ENCODE measurements around the gene ZNF766.

DNA sequence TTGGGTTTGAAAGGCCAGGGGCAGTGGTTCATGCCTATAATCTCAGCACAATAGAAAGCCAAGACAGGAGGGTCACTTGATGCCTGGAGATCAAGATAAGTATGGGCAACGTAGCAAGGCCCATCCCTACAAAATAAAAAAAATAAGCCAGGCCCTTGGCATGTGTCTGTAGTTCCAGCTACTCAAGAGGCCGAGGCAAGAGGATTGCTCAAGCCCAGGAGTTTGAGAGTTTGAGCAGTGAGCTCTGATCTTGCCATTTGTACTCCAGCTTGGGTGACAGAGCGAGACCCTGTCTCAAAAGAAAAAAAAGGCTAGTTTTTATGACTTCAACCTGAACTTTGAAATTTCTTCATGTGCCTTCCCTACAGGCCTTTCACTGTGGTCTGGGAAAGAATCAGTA, 22.4 kb downstream of the ZNF766 start:
- TF ChIP-seq EZH2 (IDR thresholded peaks at IDR 0.05; ENCODE audit: insufficient read depth, poor library complexity, severe bottlenecking) (no peak), EZH2phosphoT487 (IDR thresholded peaks at IDR 0.05; ENCODE audit: insufficient read depth, low read depth) (no peak)

All from GM23248 (cell line).